ENCODE measurements around the gene TMEM253. TPM values are rescaled to one million over a fixed set of nuclear protein-coding genes. Genes with fewer than 3 reads are reported as not detected.

Gene TMEM253
- total RNA-seq, 1 donor: 0.27 TPM

GRCh38 chr14:21136024-21136423 lies 35.2 kb downstream of the TMEM253 start:
- TF ChIP-seq CTCF (IDR thresholded peaks at IDR 0.05; ENCODE audit: insufficient read depth, low read length): peak; percentile 70
- H3K4me3 ChIP-seq (ENCODE audit: low read depth, low read length): no peak overlapping the region
- DNase-seq (ENCODE audit: low read depth): peak; percentile 26

GRCh38 chr14:21142357-21142756 lies 41.5 kb downstream of the TMEM253 start:
- DNase-seq (ENCODE audit: low read depth): no peak
- H3K4me3 ChIP-seq (ENCODE audit: low read depth, low read length): no peak overlapping the region
- TF ChIP-seq CTCF (IDR thresholded peaks at IDR 0.05; ENCODE audit: insufficient read depth, low read length): no peak

DNA sequence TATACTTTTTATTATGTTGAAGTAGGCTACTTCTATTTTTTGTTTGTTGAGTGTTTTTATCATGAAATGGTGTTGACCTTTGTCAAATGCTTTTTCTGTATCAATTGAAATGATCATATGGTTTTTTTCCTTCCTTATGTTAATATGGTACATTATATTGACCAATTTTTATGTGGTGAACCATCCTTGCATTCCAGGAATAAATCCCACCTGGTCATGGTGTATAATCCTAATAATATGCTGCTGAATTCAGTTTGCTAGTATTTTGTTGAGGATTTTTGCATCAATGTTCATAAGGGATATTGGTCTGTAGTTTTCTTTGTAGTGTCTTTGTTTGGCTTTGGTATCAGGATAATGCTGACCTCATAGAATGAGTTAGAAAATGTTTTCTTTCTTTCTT lies 44.6 kb downstream of the TMEM253 start:
- H3K4me3 ChIP-seq (ENCODE audit: low read depth, low read length): no peak overlapping the region
- DNase-seq (ENCODE audit: low read depth): no peak
- TF ChIP-seq CTCF (IDR thresholded peaks at IDR 0.05; ENCODE audit: insufficient read depth, low read length): no peak

GRCh38 chr14:21149641-21150367 lies 48.9 kb downstream of the TMEM253 start:
- no peak for DNase-seq (ENCODE audit: low read depth)
- TF ChIP-seq CTCF (IDR thresholded peaks at IDR 0.05; ENCODE audit: insufficient read depth, low read length): no peak
- no peak overlapping the region for H3K4me3 ChIP-seq (ENCODE audit: low read depth, low read length)

Small RNA genes lying within 50 kb of the gene (small RNA-seq; reads per million reads assigned to genes)
- not detected for gene RNU6-252P

Other genes with a start within 250 kb of the TMEM253 start
- gene RNASE3, start 209.7 kb upstream of the TMEM253 start, total RNA-seq (ENCODE audit: low replicate concordance): not detected in 2 replicates
- gene RNASE2, start 145.6 kb upstream of the TMEM253 start, total RNA-seq (ENCODE audit: low replicate concordance): not detected in 2 replicates
- gene METTL17, start 111.1 kb upstream of the TMEM253 start, total RNA-seq (ENCODE audit: low replicate concordance): 17.3 and 44.2 TPM in 2 replicates
- 0.18 TPM in 1 of 2 replicates, not detected in the other for gene SLC39A2, start 101.8 kb upstream of the TMEM253 start, total RNA-seq (ENCODE audit: low replicate concordance)
- 1.8 and 10.5 TPM in 2 replicates for gene NDRG2, start 76.0 kb upstream of the TMEM253 start, total RNA-seq (ENCODE audit: low replicate concordance)
- gene TPPP2, start 70.8 kb upstream of the TMEM253 start, total RNA-seq (ENCODE audit: low replicate concordance): not detected in 2 replicates
- not detected in 2 replicates for gene RNASE13, start 66.3 kb upstream of the TMEM253 start, total RNA-seq (ENCODE audit: low replicate concordance)
- not detected in 2 replicates for gene RNASE7, start 58.7 kb upstream of the TMEM253 start, total RNA-seq (ENCODE audit: low replicate concordance)
- gene RNASE8, start 43.2 kb upstream of the TMEM253 start, total RNA-seq (ENCODE audit: low replicate concordance): not detected in 2 replicates
- 47.4 and 71.9 TPM in 2 replicates for gene ARHGEF40, start 30.8 kb upstream of the TMEM253 start, total RNA-seq (ENCODE audit: low replicate concordance)
- 5.9 and 22.4 TPM in 2 replicates for gene ZNF219, start 2.4 kb upstream of the TMEM253 start, total RNA-seq (ENCODE audit: low replicate concordance)
- gene OR5AU1, start 55.0 kb downstream of the TMEM253 start, total RNA-seq (ENCODE audit: low replicate concordance): 0.08 TPM in 1 of 2 replicates, not detected in the other
- 458 and 913 TPM in 2 replicates for gene HNRNPC, start 168.4 kb downstream of the TMEM253 start, total RNA-seq (ENCODE audit: low replicate concordance)
- gene RPGRIP1, start 179.0 kb downstream of the TMEM253 start, total RNA-seq (ENCODE audit: low replicate concordance): not detected in 2 replicates